22Rv1 (cell line): ENCODE data around the gene POGLUT2.

Experiments used
- CTCF ChIP-seq: fragments of 450-650 bp; IDR thresholded peaks from 2 replicates; pipeline ENCODE4 v1.5.1; 2017; ENCODE audit warnings: mild to moderate bottlenecking
- ZFX ChIP-seq: fragments of 450-650 bp; IDR thresholded peaks from 2 replicates; pipeline ENCODE4 v1.6.1; 2017; ENCODE audit warnings: antibody characterized with exemption, borderline replicate concordance

GRCh38 chr13:102800145-102801041, 1.6 kb upstream of the POGLUT2 start:
- TF ChIP-seq CTCF = peak; percentile 84
- TF ChIP-seq ZFX = no peak
